NCI-H774 (cell line): ENCODE results near the gene AOC3.
"Not testable (repeated sequence)": the region's sequence is repeated elsewhere in the genome, so short reads cannot be mapped to it uniquely, and the experiment has no call there.

Experiments used
- DNase-seq: peaks from one replicate; lab custom pipeline; 2025; lab: John Stamatoyannopoulos, UW

AOC3 gene

GRCh38 chr17:42867694-42868261, 16.8 kb downstream of the AOC3 start:
- DNase-seq, result not testable (repeated sequence)

GRCh38 chr17:42868338-42868737, 17.3 kb downstream of the AOC3 start:
- no peak for DNase-seq

- no peak for DNase-seq
These were observed 20.6 kb downstream of the AOC3 start for GRCh38 chr17:42871647-42872046.

GRCh38 chr17:42872251-42872965, 21.4 kb downstream of the AOC3 start:
- DNase-seq, result no peak

- DNase-seq, result no peak
These were observed 22.3 kb downstream of the AOC3 start for GRCh38 chr17:42873315-42873714.

- not testable (repeated sequence) for DNase-seq
These were observed 23.1 kb downstream of the AOC3 start for GRCh38 chr17:42873932-42874695.

GRCh38 chr17:42877037-42877436, 26.0 kb downstream of the AOC3 start:
- no peak for DNase-seq

GRCh38 chr17:42878123-42878880, 27.3 kb downstream of the AOC3 start:
- no peak for DNase-seq

- DNase-seq, result no peak
These were observed 28.1 kb downstream of the AOC3 start for GRCh38 chr17:42878924-42879595.

- DNase-seq, result no peak
These were observed 28.6 kb downstream of the AOC3 start for GRCh38 chr17:42879596-42879985.

GRCh38 chr17:42880776-42881310, 29.8 kb downstream of the AOC3 start:
- no peak for DNase-seq

GRCh38 chr17:42881706-42882105, 30.7 kb downstream of the AOC3 start:
- peak; percentile 78 for DNase-seq

GRCh38 chr17:42882166-42882565, 31.2 kb downstream of the AOC3 start:
- no peak for DNase-seq

- DNase-seq, result no peak
These were observed 33.0 kb downstream of the AOC3 start for GRCh38 chr17:42883802-42884558.

GRCh38 chr17:42885806-42886205, 34.8 kb downstream of the AOC3 start:
- not testable (repeated sequence) for DNase-seq

- no peak for DNase-seq
These were observed 35.5 kb downstream of the AOC3 start for GRCh38 chr17:42886283-42887176.

- DNase-seq, result no peak
These were observed 38.8 kb downstream of the AOC3 start for GRCh38 chr17:42889809-42890208.

GRCh38 chr17:42891539-42892152, 40.6 kb downstream of the AOC3 start:
- peak; percentile 40 for DNase-seq

- DNase-seq, result no peak
These were observed 42.4 kb downstream of the AOC3 start for GRCh38 chr17:42893359-42893758.
